MCF 10A (cell line): ENCODE results near the gene TMEM47. TPM values are rescaled to one million over a fixed set of nuclear protein-coding genes. Genes with fewer than 3 reads are reported as not detected.

Experiments used
- BruUV-seq: library from RNA; stranded (reverse); fragments of 400-500 nt; replicated peaks from 2 replicates; lab custom pipeline; 2021; lab: Mats Ljungman, UMichigan
- CTCF ChIA-PET: fragments of 300-600 bp; sonication (Branson Sonifier 250); formaldehyde crosslinking; extraction: SDS; loops from one replicate; lab custom pipeline; 2021; ENCODE audit warnings: antibody characterized with exemption, inconsistent platforms; lab: Yijun Ruan, JAX
- POLR2A ChIA-PET: fragments of 300-600, 350-650 bp; sonication (Branson Sonifier 250); formaldehyde crosslinking; extraction: SDS; loops from one replicate; lab custom pipeline; 2020; ENCODE audit warnings: antibody characterized with exemption, inconsistent platforms; lab: Yijun Ruan, JAX
- DNase-seq: peaks from one replicate; pipeline ENCODE4 v3.0.0-alpha.2; 2018; ENCODE audit not compliant: unreplicated experiment
- H3K27ac Mint-ChIP-seq: one replicate; pipeline ENCODE4 v1.8.0; 2022; ENCODE audit warnings: mild to moderate bottlenecking, low read depth, mixed read lengths; ENCODE audit not compliant: unreplicated experiment
- H3K27me3 Mint-ChIP-seq: one replicate; pipeline ENCODE4 v1.8.0; 2022; ENCODE audit warnings: mixed read lengths; ENCODE audit not compliant: insufficient read depth, unreplicated experiment
- H3K36me3 Mint-ChIP-seq: one replicate; pipeline ENCODE4 v1.8.0; 2022; ENCODE audit warnings: mild to moderate bottlenecking, moderate library complexity, mixed read lengths; ENCODE audit not compliant: insufficient read depth, unreplicated experiment
- H3K4me1 Mint-ChIP-seq: one replicate; pipeline ENCODE4 v1.8.0; 2022; ENCODE audit warnings: mixed read lengths; ENCODE audit not compliant: insufficient read depth, unreplicated experiment
- H3K4me3 Mint-ChIP-seq: one replicate; pipeline ENCODE4 v1.8.0; 2022; ENCODE audit warnings: mild to moderate bottlenecking, moderate library complexity, mixed read lengths; ENCODE audit not compliant: unreplicated experiment
- H3K9me3 Mint-ChIP-seq: one replicate; pipeline ENCODE4 v1.8.0; 2022; ENCODE audit warnings: mixed read lengths; ENCODE audit not compliant: unreplicated experiment
- CTCF ChIP-seq: fragments of 200-600 bp; IDR thresholded peaks from one replicate; pipeline ENCODE4 v1.8.0; 2022; ENCODE audit warnings: antibody characterized with exemption, mild to moderate bottlenecking; ENCODE audit not compliant: unreplicated experiment
- intact Hi-C: fragments of 100-400 bp; cut with micrococcal nuclease; formaldehyde crosslinking; loops from 2 replicates; pipeline ENCODE4 v1.14.1; 2022
- total RNA-seq: library from RNA; stranded (reverse); gene quantifications from 2 replicates; pipeline ENCODE4 v1.2.3, GENCODE V29; 2022

The TMEM47 gene
- total RNA-seq, 1 experiment from 2014 or later = 1.6 TPM

- intact Hi-C loops = loop anchor here (10.0 kb wide), 1 partner anchor 226 kb away; no protein-coding TSS in a partner anchor
- H3K4me3 Mint-ChIP-seq = no peak overlapping the region
- ChIA-PET POLR2A (no interaction called here), CTCF (interaction anchor here (0.9 kb wide), 1 partner anchor 236 kb away, joined by 3 read pairs; no protein-coding TSS in a partner anchor)
- no peak overlapping the region for H3K27ac Mint-ChIP-seq
- no peaks in the 10 kb centered on the region for H3K36me3 Mint-ChIP-seq
- TF ChIP-seq CTCF = no peak
- no TSS peak for BruUV-seq
- peaks cover 7% of the 10 kb centered on the region for H3K9me3 Mint-ChIP-seq
- peaks cover 11% of the 10 kb centered on the region for H3K4me1 Mint-ChIP-seq
- no peak for DNase-seq
- peaks cover 39% of the 10 kb centered on the region for H3K27me3 Mint-ChIP-seq
These were observed 1.2 kb upstream of the TMEM47 start for GRCh38 chrX:34658326-34658725.

GRCh38 chrX:34657726-34658070 is 613 bp upstream of the TMEM47 start:
- Mint-ChIP-seq H3K4me3 (peak overlapping the region; percentile 65), H3K4me1 (peaks cover 11% of the 10 kb centered on the region), H3K9me3 (peaks cover 7% of the 10 kb centered on the region), H3K27me3 (peaks cover 39% of the 10 kb centered on the region), H3K36me3 (no peaks in the 10 kb centered on the region), H3K27ac (no peak overlapping the region)
- POLR2A ChIA-PET = no interaction called here
- CTCF ChIA-PET = interaction anchor here (0.7 to 0.9 kb wide), 3 partner anchors 229 to 643 kb away, joined by 3 read pairs; no protein-coding TSS in a partner anchor
- DNase-seq = no peak
- no peak for TF ChIP-seq CTCF
- no TSS peak for BruUV-seq
- intact Hi-C loops = loop anchor here (10.0 kb wide), 1 partner anchor 227 kb away; no protein-coding TSS in a partner anchor

- no peaks in the 10 kb centered on the region for H3K36me3 Mint-ChIP-seq
- intact Hi-C loops = loop anchor here (10.0 kb wide), 1 partner anchor 228 kb away; no protein-coding TSS in a partner anchor
- no TSS peak for BruUV-seq
- peak overlapping the region; percentile 83 for H3K4me3 Mint-ChIP-seq
- ChIA-PET CTCF (no interaction called here), POLR2A (interaction anchor here (0.5 kb wide), 1 partner anchor 180 kb away, joined by 3 read pairs; no protein-coding TSS in a partner anchor)
- peaks cover 2% of the 10 kb centered on the region for H3K9me3 Mint-ChIP-seq
- peaks cover 31% of the 10 kb centered on the region for H3K27me3 Mint-ChIP-seq
- no peak for TF ChIP-seq CTCF
- H3K27ac Mint-ChIP-seq = peak overlapping the region; percentile 61
- peaks cover 11% of the 10 kb centered on the region for H3K4me1 Mint-ChIP-seq
- no peak for DNase-seq
These were observed 631 bp downstream of the TMEM47 start for GRCh38 chrX:34656467-34656841.

- CTCF ChIA-PET = interaction anchor here (0.7 to 1.3 kb wide), 2 partner anchors 17 to 74 kb away, joined by 3 to 5 read pairs; no protein-coding TSS in a partner anchor
- BruUV-seq = TSS peak; percentile 52
- POLR2A ChIA-PET = no interaction called here
- H3K27ac Mint-ChIP-seq = peak overlapping the region; percentile 61
- no peaks in the 10 kb centered on the region for H3K36me3 Mint-ChIP-seq
- peaks cover 11% of the 10 kb centered on the region for H3K4me1 Mint-ChIP-seq
- TF ChIP-seq CTCF = no peak
- H3K4me3 Mint-ChIP-seq = peak overlapping the region; percentile 83
- no peaks in the 10 kb centered on the region for H3K9me3 Mint-ChIP-seq
- H3K27me3 Mint-ChIP-seq = peaks cover 28% of the 10 kb centered on the region
- intact Hi-C loops = loop anchor here (10.0 kb wide), 1 partner anchor 229 kb away; no protein-coding TSS in a partner anchor
- peak; percentile 1 for DNase-seq
These were observed 1.3 kb downstream of the TMEM47 start for GRCh38 chrX:34655501-34656455.
